ENCODE measurements around the gene PFKFB2.

The PFKFB2 gene

GRCh38 chr1:207052911-207053769, at the start of gene PFKFB2:
Gene PFKFB2 (plus strand): TSS chr1:207053275. CDS start chr1:207054718, 1,443 bp downstream.
- peak; percentile 80 to 93 (median 80) for DNase-seq (ENCODE audit: low read depth in 3 of 3, low spot score in 1 of 3)

GRCh38 chr1:207004931-207005830, 47.9 kb upstream of the PFKFB2 start:
- DNase-seq (ENCODE audit: low read depth in 3 of 3, low spot score in 1 of 3): peak in 1 of 3 donors; percentile 3

- no peak for DNase-seq (ENCODE audit: low read depth in 3 of 3, low spot score in 1 of 3)
Measured at GRCh38 chr1:207006083-207006482, 47.0 kb upstream of the PFKFB2 start.

GRCh38 chr1:207006914-207007313, 46.2 kb upstream of the PFKFB2 start:
- DNase-seq (ENCODE audit: low read depth in 3 of 3, low spot score in 1 of 3): no peak

GRCh38 chr1:207007352-207008033, 45.6 kb upstream of the PFKFB2 start:
- no peak for DNase-seq (ENCODE audit: low read depth in 3 of 3, low spot score in 1 of 3)

GRCh38 chr1:207009182-207009850, 43.8 kb upstream of the PFKFB2 start:
- DNase-seq (ENCODE audit: low read depth in 3 of 3, low spot score in 1 of 3): no peak

GRCh38 chr1:207009945-207010344, 43.1 kb upstream of the PFKFB2 start:
- DNase-seq (ENCODE audit: low read depth in 3 of 3, low spot score in 1 of 3): no peak

- no peak for DNase-seq (ENCODE audit: low read depth in 3 of 3, low spot score in 1 of 3)
Measured at GRCh38 chr1:207010726-207011125, 42.3 kb upstream of the PFKFB2 start.

GRCh38 chr1:207013321-207014085, 39.6 kb upstream of the PFKFB2 start:
- DNase-seq (ENCODE audit: low read depth in 3 of 3, low spot score in 1 of 3): no peak

GRCh38 chr1:207014728-207015127, 38.3 kb upstream of the PFKFB2 start:
- no peak for DNase-seq (ENCODE audit: low read depth in 3 of 3, low spot score in 1 of 3)

GRCh38 chr1:207015791-207016190, 37.3 kb upstream of the PFKFB2 start:
- no peak for DNase-seq (ENCODE audit: low read depth in 3 of 3, low spot score in 1 of 3)

- no peak for DNase-seq (ENCODE audit: low read depth in 3 of 3, low spot score in 1 of 3)
Measured at GRCh38 chr1:207017615-207018559, 35.2 kb upstream of the PFKFB2 start.

- no peak for DNase-seq (ENCODE audit: low read depth in 3 of 3, low spot score in 1 of 3)
Measured at GRCh38 chr1:207018707-207019106, 34.4 kb upstream of the PFKFB2 start.

- no peak for DNase-seq (ENCODE audit: low read depth in 3 of 3, low spot score in 1 of 3)
Measured at GRCh38 chr1:207019161-207019560, 33.9 kb upstream of the PFKFB2 start.

GRCh38 chr1:207019661-207020060, 33.4 kb upstream of the PFKFB2 start:
- DNase-seq (ENCODE audit: low read depth in 3 of 3, low spot score in 1 of 3): no peak

GRCh38 chr1:207020065-207020708, 32.9 kb upstream of the PFKFB2 start:
- DNase-seq (ENCODE audit: low read depth in 3 of 3, low spot score in 1 of 3): no peak

GRCh38 chr1:207020709-207021107, 32.4 kb upstream of the PFKFB2 start:
- no peak for DNase-seq (ENCODE audit: low read depth in 3 of 3, low spot score in 1 of 3)

- no peak for DNase-seq (ENCODE audit: low read depth in 3 of 3, low spot score in 1 of 3)
Measured at GRCh38 chr1:207021139-207021861, 31.8 kb upstream of the PFKFB2 start.

Measured in stimulated activated CD4-positive, alpha-beta T cell treated with anti-CD3 and anti-CD28 coated beads, TNF-alpha, amount 100 ng/mL, for 1 hour (primary cell).